AG09319 (cell line): Measurements from ENCODE around the gene PRAC2.

Source experiments
- DNase-seq: peaks from one replicate; pipeline ENCODE4 v3.0.0-alpha.2; 2010; ENCODE audit warnings: low read depth; ENCODE audit errors: extremely low read depth
- TF ChIP-seq, protein P1 (sequence below): IDR thresholded peaks from 2 replicates; pipeline ENCODE4 v1.5.1; 2011; ENCODE audit warnings: low read depth, mild to moderate bottlenecking, inconsistent platforms, low read length, moderate library complexity

The PRAC2 gene

DNA sequence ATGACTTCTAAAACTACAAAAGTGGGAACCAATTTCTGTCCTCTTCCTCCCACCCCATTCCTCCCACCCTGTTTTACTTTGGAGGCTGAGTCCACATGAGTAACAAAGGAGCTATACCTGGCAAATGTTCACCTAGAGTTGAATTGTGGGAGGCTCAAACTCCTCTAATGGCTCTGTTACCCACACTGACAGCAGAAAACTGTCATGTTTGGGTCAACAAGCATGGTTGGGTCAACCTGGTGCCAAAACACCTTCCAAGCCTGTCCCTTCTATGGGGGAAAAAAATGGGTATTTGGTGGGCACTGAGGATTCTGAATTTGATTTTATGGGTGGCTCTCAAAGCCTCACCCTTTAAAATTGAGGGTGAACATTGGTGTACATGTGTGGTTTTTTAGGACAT is 17.6 kb downstream of the PRAC2 start:
- no peak for DNase-seq
- TF ChIP-seq, protein P1, sequence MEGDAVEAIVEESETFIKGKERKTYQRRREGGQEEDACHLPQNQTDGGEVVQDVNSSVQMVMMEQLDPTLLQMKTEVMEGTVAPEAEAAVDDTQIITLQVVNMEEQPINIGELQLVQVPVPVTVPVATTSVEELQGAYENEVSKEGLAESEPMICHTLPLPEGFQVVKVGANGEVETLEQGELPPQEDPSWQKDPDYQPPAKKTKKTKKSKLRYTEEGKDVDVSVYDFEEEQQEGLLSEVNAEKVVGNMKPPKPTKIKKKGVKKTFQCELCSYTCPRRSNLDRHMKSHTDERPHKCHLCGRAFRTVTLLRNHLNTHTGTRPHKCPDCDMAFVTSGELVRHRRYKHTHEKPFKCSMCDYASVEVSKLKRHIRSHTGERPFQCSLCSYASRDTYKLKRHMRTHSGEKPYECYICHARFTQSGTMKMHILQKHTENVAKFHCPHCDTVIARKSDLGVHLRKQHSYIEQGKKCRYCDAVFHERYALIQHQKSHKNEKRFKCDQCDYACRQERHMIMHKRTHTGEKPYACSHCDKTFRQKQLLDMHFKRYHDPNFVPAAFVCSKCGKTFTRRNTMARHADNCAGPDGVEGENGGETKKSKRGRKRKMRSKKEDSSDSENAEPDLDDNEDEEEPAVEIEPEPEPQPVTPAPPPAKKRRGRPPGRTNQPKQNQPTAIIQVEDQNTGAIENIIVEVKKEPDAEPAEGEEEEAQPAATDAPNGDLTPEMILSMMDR: no peak

DNA sequence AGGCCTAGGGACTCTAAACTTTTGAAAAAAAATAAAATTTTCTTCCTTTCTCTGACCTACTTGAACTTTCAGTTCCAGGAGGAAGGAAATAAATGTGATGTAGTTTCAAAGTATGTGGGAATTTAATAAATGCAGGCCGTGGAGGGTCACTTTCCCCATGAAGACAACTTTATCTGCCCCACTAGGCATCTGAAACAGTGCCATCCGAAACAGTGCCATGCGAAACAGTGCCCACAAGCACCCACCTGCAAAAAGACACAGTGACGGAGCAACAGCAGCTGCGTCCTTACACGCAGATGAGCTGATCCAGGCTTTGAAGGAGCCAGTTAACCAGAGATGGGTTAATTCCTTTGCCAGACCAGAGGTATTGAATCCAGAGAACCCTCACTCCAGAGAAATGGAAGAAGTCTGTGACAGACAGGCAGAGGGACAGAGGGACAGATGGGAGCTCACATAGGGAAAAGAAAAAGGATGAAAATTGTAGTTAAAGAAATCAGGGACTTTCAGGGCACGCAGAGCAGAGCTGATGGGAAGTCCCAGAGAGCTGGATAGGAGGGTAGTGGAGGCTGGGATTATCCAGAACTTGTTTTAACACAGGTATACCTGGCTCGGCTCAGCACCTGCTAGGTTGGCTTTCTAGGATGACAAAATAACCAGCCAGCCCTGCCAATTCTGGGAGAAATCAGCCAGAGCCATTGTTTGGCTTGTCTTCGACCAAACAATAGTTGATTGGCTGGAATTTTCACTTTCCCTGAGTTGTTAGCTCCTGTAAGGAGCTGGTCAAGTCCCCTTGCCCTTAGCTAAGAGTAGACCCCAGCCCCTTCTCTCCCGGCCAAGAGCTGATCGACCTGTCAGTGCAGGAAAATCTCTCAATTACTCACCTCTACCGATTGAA is 22.6 kb downstream of the PRAC2 start:
- TF ChIP-seq, protein P1: no peak
- no peak for DNase-seq

DNA sequence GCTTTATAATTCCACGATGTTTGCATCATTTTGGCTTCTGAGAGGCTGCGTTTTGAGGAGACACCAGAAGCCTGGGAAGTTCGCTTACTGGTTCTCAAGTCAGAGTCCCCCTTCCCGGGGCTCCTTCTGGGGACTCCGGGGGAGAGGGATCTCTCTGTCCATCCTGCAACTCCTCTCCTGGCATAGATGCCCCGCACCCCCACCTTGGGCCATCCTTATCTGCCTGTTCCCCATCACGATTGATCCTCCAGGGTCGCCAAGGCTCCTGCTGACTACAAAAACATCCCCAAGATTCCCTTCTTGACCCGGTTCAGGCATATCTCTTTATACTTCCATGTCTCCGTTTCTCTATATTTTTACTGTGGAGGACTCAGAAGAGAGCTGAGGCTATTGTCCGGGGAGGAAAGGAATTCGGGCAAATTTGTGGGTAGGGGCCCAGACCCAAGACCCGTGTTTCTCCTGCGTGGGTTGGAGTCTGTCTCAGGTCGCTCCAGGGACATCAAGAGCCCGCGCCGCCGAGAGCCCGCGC is 24.0 kb downstream of the PRAC2 start:
- TF ChIP-seq, protein P1: no peak
- no peak for DNase-seq

DNA sequence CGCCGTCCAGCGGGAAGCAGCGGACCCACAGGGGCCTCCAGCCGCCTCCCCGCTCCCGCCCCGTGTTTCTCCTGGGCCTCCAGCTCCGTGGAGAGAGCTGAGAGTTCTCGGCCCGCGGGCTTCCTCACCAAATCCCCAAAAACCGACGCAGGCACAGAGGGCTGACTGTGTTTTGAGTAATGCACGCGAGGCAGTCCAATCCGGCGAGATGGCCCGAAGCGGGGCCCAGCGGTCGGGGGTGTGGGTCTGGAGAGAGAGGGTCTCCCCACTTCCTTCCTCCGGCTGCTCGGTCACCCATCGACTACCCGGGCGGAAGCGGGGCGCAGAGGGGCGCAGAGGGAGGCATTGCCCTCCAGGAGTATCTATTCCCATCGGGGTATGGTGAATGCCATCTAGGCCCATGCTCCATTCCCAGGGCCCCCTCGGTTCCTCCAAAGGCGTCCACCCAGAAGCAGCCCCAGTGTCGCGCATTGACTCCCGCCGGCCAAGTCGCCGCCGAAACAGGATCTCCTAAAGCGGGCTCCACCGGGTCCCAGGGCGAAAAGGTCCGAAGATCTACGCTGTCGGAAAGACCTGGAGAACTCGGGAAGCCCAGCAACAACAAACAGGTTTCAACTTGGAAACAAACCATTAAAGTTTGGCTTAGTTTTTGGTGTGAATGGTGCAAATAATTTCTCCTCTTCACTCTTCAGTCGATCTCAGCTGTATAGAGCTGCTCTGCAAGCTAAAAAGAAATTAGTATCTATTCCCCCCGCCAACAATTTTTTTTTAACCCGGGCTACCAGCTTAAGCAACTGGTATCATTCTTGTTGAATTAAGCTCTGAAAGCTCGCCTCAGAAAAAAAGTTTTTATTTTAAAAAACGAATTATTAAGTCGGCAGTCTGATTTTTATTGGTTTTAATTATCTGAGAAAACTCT is 24.7 kb downstream of the PRAC2 start:
- TF ChIP-seq, protein P1: no peak
- DNase-seq: no peak

DNA sequence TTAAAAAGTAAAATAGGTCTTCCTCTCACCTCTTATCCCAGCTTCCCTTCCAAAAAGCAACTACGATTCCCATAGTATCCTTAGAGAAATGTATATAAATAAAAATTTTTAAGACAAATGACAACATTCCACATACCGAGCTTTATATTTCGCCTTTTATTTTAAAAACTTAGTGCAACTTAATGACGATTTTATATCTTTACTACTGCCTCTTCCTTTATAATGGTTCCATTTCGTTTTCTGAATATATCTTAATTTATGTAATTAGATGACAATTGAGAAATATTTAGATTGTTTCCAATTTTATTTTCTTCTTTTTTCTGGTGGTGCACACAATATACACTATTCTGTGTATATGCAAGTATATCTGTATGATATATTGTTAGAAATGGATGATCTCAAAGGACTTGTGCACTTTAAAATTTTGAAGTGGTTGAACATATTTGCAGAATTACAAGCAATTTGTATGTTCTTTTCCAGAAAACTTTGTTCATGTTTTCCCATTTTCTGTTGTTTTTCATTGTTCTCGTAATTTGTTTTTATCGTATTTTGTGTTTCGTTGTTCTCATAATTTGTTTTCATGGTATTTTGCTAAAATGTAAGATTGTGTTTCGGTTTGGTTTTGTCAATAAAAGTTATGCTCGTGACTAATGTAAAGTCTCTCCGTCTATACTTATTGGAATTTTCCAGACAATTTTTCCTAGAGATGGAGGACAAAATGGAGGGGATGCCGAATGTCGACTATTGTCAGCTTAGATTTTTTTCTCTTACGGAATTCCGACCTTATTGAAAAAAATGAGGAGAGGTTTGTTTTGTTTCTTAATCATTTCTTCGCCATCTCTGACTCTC is 26.0 kb downstream of the PRAC2 start:
- DNase-seq: no peak
- TF ChIP-seq, protein P1: no peak

DNA sequence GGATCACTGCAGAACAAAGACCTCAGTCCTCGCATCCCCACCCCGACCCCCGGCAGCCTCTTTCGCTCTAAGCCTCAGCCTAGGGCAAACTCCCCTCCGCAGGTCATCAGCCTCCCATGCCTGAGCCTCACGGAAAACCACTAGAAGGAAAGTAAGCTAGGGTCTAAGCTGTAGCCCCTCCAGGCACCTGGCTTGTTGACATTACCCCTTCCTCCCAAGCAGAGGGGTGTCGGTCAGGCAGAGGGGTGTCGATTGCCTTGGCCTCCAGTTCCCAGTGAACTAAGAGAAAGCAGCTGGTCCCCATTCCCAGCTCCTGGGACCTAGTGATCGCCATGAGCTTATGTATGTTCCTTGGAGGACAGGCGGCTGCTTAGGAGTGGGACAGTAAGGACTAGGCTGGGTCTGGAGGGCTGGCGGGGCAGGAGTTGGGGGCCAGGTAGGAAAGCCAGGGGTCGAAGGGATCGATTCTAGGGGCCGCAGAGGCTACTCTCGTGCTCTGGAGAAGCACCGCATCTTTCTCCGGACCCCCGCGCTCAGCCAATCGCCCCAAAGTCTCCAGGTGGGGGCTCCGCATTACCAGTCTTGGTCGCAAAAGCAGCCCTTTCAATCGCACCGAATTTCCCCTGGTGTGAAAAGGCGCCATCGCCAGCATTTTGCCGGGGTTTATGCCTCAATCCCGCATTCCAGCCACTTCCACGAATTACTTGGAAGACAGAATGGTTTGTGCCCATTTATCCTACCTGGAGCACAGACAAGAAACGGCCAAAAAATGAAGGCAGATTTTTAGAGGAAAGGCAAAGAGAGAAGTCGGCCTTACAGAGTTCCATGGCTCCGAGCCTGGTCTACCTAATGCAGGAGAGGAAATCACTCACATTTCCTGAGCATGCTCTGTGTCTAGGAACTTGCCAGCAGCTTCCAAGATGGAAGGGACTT is 26.9 kb downstream of the PRAC2 start:
- TF ChIP-seq, protein P1: no peak
- no peak for DNase-seq
